SH-SY5Y (cell line): ENCODE measurements around the gene TREH.

Experiments
- GATA2 ChIP-seq: IDR thresholded peaks from 2 replicates; pipeline ENCODE4 v1.6.1; 2011; ENCODE audit warnings: mild to moderate bottlenecking, low read depth, low read length
- GATA3 ChIP-seq: IDR thresholded peaks from 2 replicates; pipeline ENCODE4 v1.6.1; 2011; ENCODE audit warnings: low read depth, mild to moderate bottlenecking, low read length, moderate library complexity

GRCh38 chr11:118657709-118658428, 21.6 kb downstream of the TREH start:
- TF ChIP-seq GATA2, result no peak
- no peak for TF ChIP-seq GATA3
